ENCODE data around the gene NACC1. TPM values are rescaled to one million over a fixed set of nuclear protein-coding genes. Genes with fewer than 3 reads are reported as not detected.

The NACC1 gene
- 100 to 1,000 TPM in 1 of 2 donors, 10 to 100 TPM in 1; 56.7 to 119 TPM for total RNA-seq

DNA sequence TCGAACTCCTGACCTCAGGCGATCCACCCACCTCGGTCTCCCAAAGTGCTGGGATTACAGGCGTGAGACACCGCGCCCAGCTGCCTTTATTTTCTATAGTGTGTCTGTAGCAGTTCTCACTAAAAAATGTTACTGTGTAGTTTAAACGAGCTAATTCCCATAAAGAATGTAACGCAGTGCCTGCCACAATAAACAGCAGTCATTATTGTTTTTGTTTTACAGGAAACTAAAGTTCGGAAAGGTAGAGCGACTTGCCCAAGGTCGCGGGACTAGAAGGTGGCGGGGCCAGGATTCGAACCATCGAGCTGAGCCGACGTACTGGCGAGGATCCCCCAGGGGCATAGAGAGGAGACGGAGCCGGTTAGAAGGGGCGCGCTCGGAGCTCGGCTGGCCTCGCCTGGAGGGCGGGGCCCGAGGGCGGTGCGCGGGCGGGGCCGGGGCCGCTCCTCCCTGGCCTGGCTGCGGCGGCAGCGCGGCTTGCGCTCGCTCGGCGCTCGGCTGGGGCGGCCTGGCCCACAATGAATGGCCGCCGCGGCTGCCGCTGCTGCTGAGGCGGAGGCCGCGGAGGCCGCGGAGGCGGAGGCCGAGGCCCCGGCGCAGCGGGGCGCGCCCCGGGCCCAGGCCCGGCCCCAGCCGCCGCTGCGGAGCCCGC lies at the start of gene NACC1:
TSS of gene NACC1 (plus strand) at position 493 of the 652 bp plus-strand sequence. CDS start 16,944 bp downstream, outside the sequence.
- Histone ChIP-seq H3K27me3 (no peaks in the 10 kb centered on the region), H3K36me3 (no peaks in the 10 kb centered on the region), H3K9ac (ENCODE audit: low read depth in 2 of 2, low read length in 2 of 2) (peak within 1 kb of the TSS; percentile 70 to 73), H3K4me3 (peak within 1 kb of the TSS; percentile 95), H3K4me1 (peaks cover 16% of the 10 kb centered on the region), H3K27ac (peak within 1 kb of the TSS; percentile 75), H3K9me3 (no peaks in the 10 kb centered on the region)
- intact Hi-C loops (cut with DNase I): no loop called here
- TF ChIP-seq, protein P1, sequence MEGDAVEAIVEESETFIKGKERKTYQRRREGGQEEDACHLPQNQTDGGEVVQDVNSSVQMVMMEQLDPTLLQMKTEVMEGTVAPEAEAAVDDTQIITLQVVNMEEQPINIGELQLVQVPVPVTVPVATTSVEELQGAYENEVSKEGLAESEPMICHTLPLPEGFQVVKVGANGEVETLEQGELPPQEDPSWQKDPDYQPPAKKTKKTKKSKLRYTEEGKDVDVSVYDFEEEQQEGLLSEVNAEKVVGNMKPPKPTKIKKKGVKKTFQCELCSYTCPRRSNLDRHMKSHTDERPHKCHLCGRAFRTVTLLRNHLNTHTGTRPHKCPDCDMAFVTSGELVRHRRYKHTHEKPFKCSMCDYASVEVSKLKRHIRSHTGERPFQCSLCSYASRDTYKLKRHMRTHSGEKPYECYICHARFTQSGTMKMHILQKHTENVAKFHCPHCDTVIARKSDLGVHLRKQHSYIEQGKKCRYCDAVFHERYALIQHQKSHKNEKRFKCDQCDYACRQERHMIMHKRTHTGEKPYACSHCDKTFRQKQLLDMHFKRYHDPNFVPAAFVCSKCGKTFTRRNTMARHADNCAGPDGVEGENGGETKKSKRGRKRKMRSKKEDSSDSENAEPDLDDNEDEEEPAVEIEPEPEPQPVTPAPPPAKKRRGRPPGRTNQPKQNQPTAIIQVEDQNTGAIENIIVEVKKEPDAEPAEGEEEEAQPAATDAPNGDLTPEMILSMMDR (IDR thresholded peaks at IDR 0.05): no peak
- peak; percentile 90 for DNase-seq

DNA sequence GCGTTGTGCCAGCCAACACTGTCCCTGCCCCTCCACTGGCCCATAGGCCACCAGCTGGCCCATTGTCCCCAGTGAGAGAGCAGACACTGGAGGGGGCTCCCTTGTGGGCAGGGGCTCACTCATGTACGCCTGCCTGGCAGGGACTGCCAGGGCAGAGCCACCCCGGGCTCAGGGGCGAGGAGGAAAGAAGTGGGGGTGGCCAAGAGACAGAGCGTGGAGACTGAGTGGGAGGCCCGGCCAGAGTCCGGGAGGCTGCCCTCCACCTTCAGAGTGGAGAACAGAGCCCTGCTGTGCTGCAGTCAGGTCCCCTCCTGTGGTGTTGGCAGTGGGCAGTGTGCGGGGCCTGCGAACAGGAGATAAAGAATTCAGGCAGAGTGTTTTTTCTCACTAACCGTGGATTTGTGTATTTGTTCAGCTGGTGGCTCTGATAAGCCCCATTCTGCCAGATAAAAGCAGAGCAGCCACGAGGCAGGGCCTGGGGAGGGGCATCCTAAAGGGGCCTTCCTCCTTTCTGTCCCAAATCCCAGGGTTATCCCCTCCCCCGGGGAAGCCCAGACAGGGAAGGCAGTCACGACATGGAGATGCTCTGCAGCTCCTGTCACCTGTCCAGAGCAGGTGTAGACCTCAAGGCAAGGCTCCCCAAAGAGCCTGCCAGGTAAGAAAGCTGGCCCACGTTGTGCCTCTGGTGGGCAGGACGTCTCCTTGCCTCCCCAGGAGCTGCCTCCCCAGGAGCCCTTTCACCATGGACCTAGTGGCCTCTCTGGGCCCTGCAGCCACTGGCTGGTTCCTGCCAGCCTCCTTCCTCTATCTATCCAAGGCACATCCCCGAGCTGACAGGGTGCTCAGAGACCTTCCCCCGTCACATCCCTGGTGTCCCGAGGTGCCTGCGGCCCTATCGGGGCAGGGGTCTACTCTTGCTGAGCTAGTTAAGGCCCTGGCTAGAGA lies 48.4 kb upstream of the NACC1 start:
- Histone ChIP-seq H3K9ac (ENCODE audit: low read depth in 2 of 2, low read length in 2 of 2) (no peak overlapping the region), H3K9me3 (no peaks in the 10 kb centered on the region), H3K36me3 (no peaks in the 10 kb centered on the region), H3K27ac (no peak overlapping the region), H3K27me3 (no peaks in the 10 kb centered on the region), H3K4me1 (no peaks in the 10 kb centered on the region), H3K4me3 (no peak overlapping the region)
- TF ChIP-seq, protein P1 (IDR thresholded peaks at IDR 0.05): no peak
- intact Hi-C loops (cut with DNase I): no loop called here
- DNase-seq: no peak

DNA sequence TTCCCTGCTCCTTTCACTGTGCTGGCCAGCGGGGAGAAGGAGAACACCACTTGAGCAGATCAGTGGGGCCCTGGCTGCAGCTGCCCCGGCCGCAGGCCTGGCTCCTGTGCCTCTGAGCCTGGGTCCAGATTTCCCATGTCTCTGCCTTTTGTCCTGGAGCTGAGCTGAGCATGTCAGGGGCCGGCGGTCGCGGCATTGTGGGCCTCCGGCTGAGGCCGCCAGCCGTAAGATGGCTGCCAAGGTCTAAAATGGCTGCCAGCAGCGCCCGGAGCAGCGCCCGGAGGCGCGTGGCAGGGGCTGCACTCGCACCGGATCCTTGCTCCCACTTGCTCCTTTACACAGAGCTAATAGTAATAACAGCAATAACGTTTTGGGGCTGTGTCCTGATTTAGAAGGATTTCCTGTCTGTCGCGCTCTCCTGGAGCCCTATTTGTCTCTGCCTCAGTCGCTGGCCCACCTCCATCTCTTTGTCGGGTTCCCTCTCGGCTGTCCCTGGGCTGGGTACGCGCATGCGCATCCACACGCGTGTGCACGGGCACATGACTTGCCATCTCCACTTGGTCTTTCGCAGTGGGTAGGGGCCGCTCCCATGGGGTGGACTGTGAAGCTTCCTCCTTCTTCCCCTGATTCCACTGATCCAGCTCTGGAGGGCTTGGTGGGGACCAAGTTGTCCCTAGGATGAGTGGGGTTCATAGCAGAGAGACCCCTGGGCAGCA lies 47.5 kb upstream of the NACC1 start:
- Histone ChIP-seq H3K4me1 (no peaks in the 10 kb centered on the region), H3K36me3 (no peaks in the 10 kb centered on the region), H3K9ac (ENCODE audit: low read depth in 2 of 2, low read length in 2 of 2) (no peak overlapping the region), H3K27me3 (no peaks in the 10 kb centered on the region), H3K9me3 (no peaks in the 10 kb centered on the region), H3K4me3 (no peak overlapping the region), H3K27ac (no peak overlapping the region)
- TF ChIP-seq, protein P1 (IDR thresholded peaks at IDR 0.05): no peak
- DNase-seq: no peak
- intact Hi-C loops (cut with DNase I): no loop called here

DNA sequence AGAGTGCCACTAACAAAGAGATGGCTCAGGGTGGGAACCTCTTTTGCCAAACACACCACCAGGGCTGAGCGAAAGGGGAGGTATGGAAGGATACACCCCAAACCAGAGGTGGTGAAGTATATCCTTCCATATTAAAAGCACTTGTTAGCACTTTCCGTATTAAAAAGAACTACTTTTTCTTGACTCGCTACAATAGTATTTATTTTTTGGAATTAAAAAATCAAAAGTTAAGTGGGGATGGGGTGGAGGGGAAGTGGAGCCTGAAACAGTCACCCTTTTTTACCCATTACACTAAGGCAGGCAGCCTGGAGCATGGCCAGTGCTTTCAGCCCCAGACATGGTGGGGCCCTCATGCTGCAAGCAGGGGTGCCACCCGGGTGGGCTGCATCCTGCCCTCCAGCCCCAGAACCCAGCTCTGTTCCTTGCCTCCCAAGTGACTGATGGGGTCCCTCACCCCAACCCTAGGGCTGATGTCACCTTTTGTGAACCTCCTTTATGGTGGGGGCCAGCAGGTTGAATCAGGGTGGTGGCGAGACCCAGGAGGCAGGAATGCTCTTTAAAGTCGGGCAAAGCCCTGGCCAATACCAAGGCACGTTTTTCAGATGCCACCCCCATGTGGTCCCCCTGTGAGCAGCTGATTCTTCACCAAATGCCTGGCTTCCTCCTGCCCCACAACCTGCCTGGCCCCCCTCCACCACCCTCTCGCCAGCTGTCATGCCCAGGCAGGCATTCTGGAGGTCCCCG lies 46.4 kb upstream of the NACC1 start:
- Histone ChIP-seq H3K9ac (ENCODE audit: low read depth in 2 of 2, low read length in 2 of 2) (no peak overlapping the region), H3K27me3 (no peaks in the 10 kb centered on the region), H3K27ac (no peak overlapping the region), H3K4me1 (no peaks in the 10 kb centered on the region), H3K36me3 (no peaks in the 10 kb centered on the region), H3K4me3 (no peak overlapping the region), H3K9me3 (no peaks in the 10 kb centered on the region)
- intact Hi-C loops (cut with DNase I): no loop called here
- no peak for DNase-seq
- TF ChIP-seq, protein P1 (IDR thresholded peaks at IDR 0.05): no peak

Data from colonic mucosa (tissue), 4 donors.